ENCODE data around the gene WAC. TPM values are rescaled to one million over a fixed set of nuclear protein-coding genes. Genes with fewer than 3 reads are reported as not detected.

Gene WAC
- total RNA-seq, 1 experiment from 2014 or later, result 58.6 TPM

DNA sequence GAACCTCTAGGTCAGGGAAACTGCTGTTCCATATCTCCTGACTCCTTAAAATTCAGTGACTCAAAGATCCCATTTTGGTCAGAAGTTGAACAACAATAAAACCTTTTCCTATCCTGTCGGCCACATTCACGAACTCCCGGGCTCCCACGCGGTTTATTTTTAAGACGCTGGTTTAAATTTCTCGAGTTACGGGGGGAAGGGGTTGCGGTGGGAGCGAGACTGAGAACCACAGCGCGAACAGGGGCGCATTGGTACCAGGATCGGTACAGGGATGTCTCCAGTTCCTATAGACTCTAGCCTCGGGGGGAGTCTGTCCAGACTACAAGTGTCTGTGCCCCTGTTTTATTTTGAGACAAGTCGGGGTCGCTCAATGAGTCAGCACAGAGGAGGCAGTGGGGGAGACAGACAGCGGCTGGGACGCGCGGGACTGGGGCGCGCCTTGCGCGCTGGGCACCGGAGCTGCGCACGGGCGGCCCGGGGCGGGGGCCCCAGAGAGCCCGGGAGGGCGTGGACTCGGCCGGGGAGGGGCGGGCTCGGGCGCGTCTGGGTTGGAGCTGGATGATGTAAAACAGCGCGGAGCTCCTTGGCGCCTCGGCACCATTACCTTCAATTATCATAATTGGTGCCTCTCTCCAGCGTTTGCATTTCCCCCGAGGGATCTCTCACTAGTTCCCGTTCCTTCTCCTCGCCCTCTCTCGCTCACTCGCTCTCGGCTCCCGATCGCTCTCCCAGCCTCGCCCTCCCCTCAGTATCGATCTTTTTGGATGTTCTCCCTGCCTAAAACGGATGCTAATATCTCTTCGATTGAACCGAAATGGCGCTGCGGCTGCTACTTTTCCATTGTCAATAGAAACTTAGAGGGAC is 135.7 kb downstream of the WAC start:
- in situ Hi-C loops (cut with HindIII; ENCODE audit: low pct_unique_long_range_greater_than_20kb, low sequenced_read_pairs), result no loop called here
- peak; percentile 35 for DNase-seq (ENCODE audit: low read depth, low spot score)

DNA sequence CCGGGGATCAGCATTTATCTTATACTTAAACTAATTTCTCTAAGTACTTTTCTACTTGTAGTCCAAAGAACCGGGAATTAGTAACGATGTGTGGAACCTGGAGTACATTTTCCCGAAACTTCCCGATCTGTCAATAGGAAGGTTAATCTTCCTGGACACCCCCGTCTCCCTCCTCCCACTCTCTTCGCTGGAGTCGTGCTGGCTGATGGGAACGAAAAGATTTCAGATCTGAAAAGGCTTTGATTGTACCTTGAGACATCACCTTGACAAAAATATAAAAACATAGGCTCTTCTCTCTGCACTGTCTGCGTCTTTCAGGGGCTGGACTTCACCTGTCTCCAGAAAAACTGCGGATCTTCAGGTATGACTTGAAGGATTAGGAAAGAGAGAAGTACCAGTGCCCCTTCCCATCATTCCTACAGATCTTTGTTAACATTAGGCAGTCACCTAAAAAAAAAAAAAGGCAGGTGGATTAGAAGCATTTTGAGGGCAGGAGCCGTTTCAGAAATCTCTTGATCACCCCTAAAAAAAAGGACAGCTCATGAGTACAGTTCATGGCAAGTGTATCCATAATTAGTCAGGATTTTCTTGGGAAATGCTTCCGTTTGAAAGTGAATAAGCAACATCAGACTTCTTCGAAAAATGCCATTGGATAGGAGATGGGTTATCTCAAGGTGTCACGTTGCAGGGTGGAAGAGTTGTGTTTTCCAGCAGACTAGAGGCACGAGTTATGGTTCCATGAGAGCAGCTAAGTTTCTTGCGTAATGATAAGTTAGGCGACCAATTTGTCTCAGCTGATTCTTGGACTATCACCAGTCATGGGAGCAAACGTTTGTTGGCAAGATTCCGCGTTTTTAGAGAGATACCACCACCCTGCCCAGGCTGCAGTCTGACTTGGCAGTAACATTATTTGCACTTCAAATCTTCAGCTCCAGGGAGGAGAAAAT is 136.6 kb downstream of the WAC start:
- no peak for DNase-seq (ENCODE audit: low read depth, low spot score)
- in situ Hi-C loops (cut with HindIII; ENCODE audit: low pct_unique_long_range_greater_than_20kb, low sequenced_read_pairs), result no loop called here

Small RNA genes lying within 50 kb of the gene (small RNA-seq; reads per million reads assigned to genes)
- gene RNU4ATAC6P (0 reads per million in 2 experiments), gene RNU6-1067P (0 reads per million in 2 experiments)

Other genes with a start within 250 kb of the WAC start
- 0.34 and 0.72 TPM in 2 replicates for gene MPP7, start 230.1 kb upstream of the WAC start, total RNA-seq (2014; rRNA removed; shearing (Covaris generic))
- gene BAMBI, start 144.4 kb downstream of the WAC start, total RNA-seq (2014; rRNA removed; shearing (Covaris generic)), result 288 and 335 TPM in 2 replicates